K562 (cell line): Measurements from ENCODE around the gene OR10P1. TPM values are rescaled to one million over a fixed set of nuclear protein-coding genes. Genes with fewer than 3 reads are reported as not detected.
A peak's percentile ranks its signal among the peaks of the same experiment; 100 is the strongest.

Experiments used
- ATAC-seq: fragments of 200-7000 bp; cut with Tn5 transposase; 3 replicates; pipeline ENCODE4 v1.9.1; 2020; ENCODE audit warnings: moderate library complexity
- BruUV-seq: library from RNA; stranded (reverse); fragments of 400-500 nt; replicated peaks from 2 replicates; lab custom pipeline; 2021; lab: Mats Ljungman, UMichigan
- CTCF ChIA-PET: fragments of 300-600 bp; formaldehyde crosslinking; extraction: SDS; loops from one replicate; lab custom pipeline; 2021; ENCODE audit warnings: low intra/inter-chr PET ratio; lab: Yijun Ruan, JAX
- POLR2A ChIA-PET: fragments of 300-600, 350-650 bp; sonication (Branson Sonifier 250); formaldehyde crosslinking; extraction: SDS; loops from one replicate; lab custom pipeline; 2021; ENCODE audit warnings: antibody characterized with exemption, inconsistent platforms; lab: Yijun Ruan, JAX
- DNase-seq, 4 experiments: peaks; one replicate each; pipeline versions ENCODE4 v3.0.0 to v3.0.0-alpha.2; 2011 to 2018; ENCODE audit warnings: low spot score in 3 of 4, mixed read lengths in 3 of 4; ENCODE audit errors: extremely low read depth in 1 of 4
- FAIRE-seq: peaks from 2 replicates; lab custom pipeline; 2011; peaks lifted over from hg19 to GRCh38; lab: Jason Lieb, UNC
- H2AFZ ChIP-seq: 2 replicates; pipeline ENCODE4 v1.6.0; 2011; ENCODE audit warnings: low read depth, low read length, control low read depth, inconsistent platforms
- H3K27ac ChIP-seq: fragments of 200-600 bp; 3 replicates; pipeline ENCODE4 v1.8.0; 2011; ENCODE audit warnings: low read depth, mild to moderate bottlenecking, control low read depth, inconsistent platforms, low read length, moderate library complexity, mixed read lengths; ENCODE audit errors: extremely low read depth
- H3K27me3 ChIP-seq, 2 experiments: fragments of 300-600 bp in 1 of 2; 2 replicates in 1 of 2; 3 replicates in 1 of 2; pipeline versions ENCODE4 v1.6.0 to v1.8.0; 2011; ENCODE audit warnings: inconsistent platforms in 2 of 2, low read length in 2 of 2, mild to moderate bottlenecking in 1 of 2, mixed read lengths in 1 of 2, moderate library complexity in 1 of 2; ENCODE audit not compliant: control insufficient read depth in 2 of 2, insufficient read depth in 2 of 2
- H3K36me3 ChIP-seq: fragments of 300-600 bp; 3 replicates; pipeline ENCODE4 v1.8.0; 2011; ENCODE audit warnings: mild to moderate bottlenecking, low read length, inconsistent platforms; ENCODE audit not compliant: control insufficient read depth, insufficient read depth
- H3K4me1 ChIP-seq, 2 experiments: fragments of 200-600 bp in 1 of 2; replicated peaks in 1 of 2; 2 replicates in 1 of 2; 3 replicates in 1 of 2; pipeline versions ENCODE4 v1.5.1 to v1.8.0; 2011; ENCODE audit warnings: inconsistent platforms in 2 of 2, low read length in 2 of 2, mild to moderate bottlenecking in 1 of 2, mixed read lengths in 1 of 2, moderate library complexity in 1 of 2; ENCODE audit not compliant: control insufficient read depth in 2 of 2, insufficient read depth in 2 of 2
- H3K4me2 ChIP-seq: 2 replicates; pipeline ENCODE4 v1.6.1; 2011; ENCODE audit warnings: low read length, control low read depth, inconsistent platforms, mixed read lengths; ENCODE audit not compliant: insufficient read depth
- H3K4me3 ChIP-seq: fragments of 200-600 bp; sonication (generic), shearing (Covaris generic); 2 replicates; pipeline ENCODE4 v1.5.1; 2016; ENCODE audit warnings: control low read depth, inconsistent platforms
- H3K79me2 ChIP-seq: fragments of 200-600 bp; 3 replicates; pipeline ENCODE4 v1.8.0; 2011; ENCODE audit warnings: low read length, inconsistent platforms; ENCODE audit not compliant: control insufficient read depth, insufficient read depth
- H3K9ac ChIP-seq, 2 experiments: 2 replicates each; pipeline versions ENCODE4 v1.6.0 to v1.6.1; 2011; ENCODE audit warnings: low read depth in 2 of 2, low read length in 2 of 2, control low read depth in 1 of 2, inconsistent platforms in 1 of 2, mild to moderate bottlenecking in 1 of 2, mixed read lengths in 1 of 2; ENCODE audit not compliant: insufficient read depth in 1 of 2
- H3K9me1 ChIP-seq: one replicate; pipeline ENCODE4 v1.6.0; 2011; ENCODE audit warnings: inconsistent platforms, mild to moderate bottlenecking, low read length, moderate library complexity; ENCODE audit not compliant: control insufficient read depth, insufficient read depth
- H3K9me3 ChIP-seq: replicated peaks from 2 replicates; pipeline ENCODE4 v1.5.1; 2011; ENCODE audit warnings: low read depth, low read length, inconsistent platforms; ENCODE audit not compliant: control insufficient read depth, insufficient read depth
- H4K20me1 ChIP-seq: replicated peaks from 2 replicates; pipeline ENCODE4 v1.6.1; 2011; ENCODE audit warnings: low read length, inconsistent platforms, mixed read lengths; ENCODE audit not compliant: control insufficient read depth, insufficient read depth
- ARID4B ChIP-seq: sonication (generic); formaldehyde crosslinking; IDR thresholded peaks from 2 replicates; pipeline ENCODE4 v1.8.0; 2022; ENCODE audit warnings: mild to moderate bottlenecking, missing genetic modification reagents
- CBFB ChIP-seq: sonication (generic); formaldehyde crosslinking; IDR thresholded peaks from 2 replicates; pipeline ENCODE4 v1.4.0; 2020; ENCODE audit warnings: mild to moderate bottlenecking, missing genetic modification reagents
- CBX8 ChIP-seq: fragments of 200-600 bp; sonication (generic); IDR thresholded peaks from 2 replicates; pipeline ENCODE4 v1.6.1; 2012; ENCODE audit warnings: borderline replicate concordance, mixed run types, low read depth, mild to moderate bottlenecking, moderate library complexity, mixed read lengths, low read length, control low read depth, inconsistent platforms; ENCODE audit not compliant: poor library complexity, severe bottlenecking; ENCODE audit errors: extremely low read depth
- CTCFL ChIP-seq: IDR thresholded peaks from 2 replicates; pipeline ENCODE4 v1.6.1; 2011; ENCODE audit warnings: borderline replicate concordance, low read depth, mild to moderate bottlenecking, moderate library complexity, low read length; ENCODE audit not compliant: insufficient read depth, poor library complexity, severe bottlenecking
- ELF2 ChIP-seq: fragments of 250-450 bp; sonication (Bioruptor Pico); IDR thresholded peaks from 2 replicates; pipeline ENCODE4 v1.5.0; 2021; ENCODE audit warnings: mild to moderate bottlenecking
- HEY1 ChIP-seq: fragments of 250-450 bp; sonication (Bioruptor Pico); IDR thresholded peaks from 2 replicates; pipeline ENCODE4 v1.5.0; 2020; ENCODE audit warnings: mild to moderate bottlenecking, moderate library complexity, borderline replicate concordance
- KHSRP ChIP-seq: fragments of 450-650 bp; IDR thresholded peaks from 2 replicates; pipeline ENCODE4 v1.6.1; 2017
- MYC ChIP-seq, 2 experiments: fragments of 250-450 bp in 1 of 2; sonication (Bioruptor Pico) in 1 of 2; IDR thresholded peaks; 2 replicates each; pipeline versions ENCODE4 v1.5.1 to v1.6.1; 2012 to 2021; ENCODE audit warnings: low read depth in 2 of 2, borderline replicate concordance in 1 of 2, improper control_type of control experiment in 1 of 2, low read length in 1 of 2, mild to moderate bottlenecking in 1 of 2, moderate library complexity in 1 of 2
- MYNN ChIP-seq, 2 experiments: sonication (generic); formaldehyde crosslinking in 1 of 2; IDR thresholded peaks; 2 replicates each; pipeline versions ENCODE4 v1.5.0 to v1.6.1; 2016 to 2020; ENCODE audit warnings: antibody characterized with exemption in 1 of 2, missing genetic modification reagents in 1 of 2
- NFE2 ChIP-seq: IDR thresholded peaks from 2 replicates; pipeline ENCODE4 v1.6.1; 2014; ENCODE audit warnings: antibody characterized with exemption, low read depth
- ZFP1 ChIP-seq: fragments of 450-650 bp; formaldehyde crosslinking; IDR thresholded peaks from 2 replicates; pipeline ENCODE4 v1.4.0; 2020; ENCODE audit warnings: mild to moderate bottlenecking, mixed read lengths
- ZNF444 ChIP-seq: fragments of 250-450 bp; sonication (Bioruptor Pico); IDR thresholded peaks from 2 replicates; pipeline ENCODE4 v1.4.0; 2020; ENCODE audit warnings: mild to moderate bottlenecking, moderate library complexity
- ZNF507 ChIP-seq: conservative IDR thresholded peaks from 2 replicates; pipeline ENCODE4 v1.6.1; 2017; ENCODE audit warnings: missing genetic modification characterization, missing compliant biosample characterization
- WGBS: fragments of 100-300 bp; shearing (Covaris generic); methylation state at CpG from one replicate; pipeline ENCODE4 v1.1.6; 2016; ENCODE audit warnings: low coverage, mixed read lengths; ENCODE audit not compliant: insufficient coverage; ENCODE audit errors: missing lambda C conversion rate; 5-methylcytosine and 5-hydroxymethylcytosine counted together
- in situ Hi-C: fragments of 300-500 bp; cut with MboI; formaldehyde crosslinking; loops from 4 replicates; pipeline ENCODE4 v1.15.0; 2018; ENCODE audit warnings: inconsistent platforms, mixed read lengths
- intact Hi-C: fragments of 100-400 bp; cut with micrococcal nuclease; formaldehyde crosslinking; loops from 2 replicates; pipeline ENCODE4 v1.14.2; 2022
- polyA plus RNA-seq, 8 experiments: library from polyadenylated mRNA; depleted of rRNA in 4 of 8; stranded (reverse) in 5 of 8; unstranded in 3 of 8; fragments of >200 nt; fragmentation: Nextera tagmentation in 2 of 8; fragmentation: Illumina TruSeq in 1 of 8; extraction: Ambion mirVana in 2 of 8; extraction: Trizol in 1 of 8; gene quantifications; 2 replicates each; pipeline versions ENCODE4 v1.2.1 to v1.2.3, GENCODE V29; 2011 to 2014; ENCODE audit warnings: inconsistent platforms in 1 of 8, missing spikeins in 1 of 8
- total RNA-seq, 7 experiments: library from RNA; depleted of rRNA in 6 of 7; stranded (reverse); fragments of >200 nt in 6 of 7; fragmentation: Illumina TruSeq in 2 of 7; extraction: Trizol in 2 of 7; gene quantifications; 2 replicates each; pipeline versions ENCODE4 v1.2.1 to v1.2.3, GENCODE V29; 2011 to 2021; ENCODE audit warnings: low replicate concordance in 1 of 7

The OR10P1 gene
- total and polyA plus RNA-seq, 9 of the 15 experiments (the other 6 are each of a cell fraction or from before 2014, with no cell fraction given): not detected

GRCh38 chr12:55681142-55682077, 44.7 kb downstream of the OR10P1 start:
- Histone ChIP-seq H3K9me1 (no peaks in the 10 kb centered on the region), H3K4me3 (peak overlapping the region; percentile 29), H3K9me3 (no peaks in the 10 kb centered on the region), H3K4me1 (peaks cover 0 to 11% of the 10 kb centered on the region in 2 experiments; a peak in 2 of 5 replicates), H3K4me2 (peak overlapping the region; percentile 66), H3K27ac (no peak overlapping the region; the same call in 2 of the 3 replicates), H3K79me2 (no peaks in the 10 kb centered on the region), H3K27me3 (peaks cover 29 to 50% of the 10 kb centered on the region in 2 experiments), H3K9ac (peak overlapping the region in 1 of 2 experiments; percentile 84; a peak in 2 of 4 replicates), H2AFZ (peak overlapping the region; percentile 84), H4K20me1 (no peaks in the 10 kb centered on the region), H3K36me3 (no peaks in the 10 kb centered on the region)
- POLR2A ChIA-PET: interaction anchor here (0.6 to 1.4 kb wide), 3 partner anchors 13 to 82 kb away, joined by 3 to 4 read pairs (median 3); no protein-coding TSS in a partner anchor
- intact Hi-C loops: loop anchor here (1.0 to 2.0 kb wide), 3 partner anchors 25 to 56 kb away; partner anchors contain the start of gene ITGA7
- in situ Hi-C loops: no loop called here
- peak; percentile 79 for FAIRE-seq
- ATAC-seq: peak; percentile 84
- CTCF ChIA-PET: interaction anchor here (0.8 kb wide), 1 partner anchor 56 kb away, joined by 3 read pairs; no protein-coding TSS in a partner anchor
- BruUV-seq: no TSS peak
- 6% methylated on average over 17 of the region's 17 CpGs for WGBS
- peak in 3 of 4 experiments; percentile 20 to 71 (median 56) for DNase-seq
- TF ChIP-seq CBFB (no peak), KHSRP (no peak), ZNF444 (CRISPR knock-in tag) (no peak), MYNN (IDR thresholded peaks at IDR 0.05) (peak; percentile 59; the same call in 1 of the 2 replicates), MYNN (CRISPR knock-in tag; IDR thresholded peaks at IDR 0.05) (no peak), ZFP1 (CRISPR knock-in tag) (no peak), ARID4B (CRISPR knock-in tag) (no peak), ELF2 (no peak), NFE2 (no peak), ZNF507 (tag) (no peak), HEY1 (CRISPR knock-in tag) (no peak), MYC (IDR thresholded peaks at IDR 0.05; ENCODE audit: low read depth, low read length) (no peak; the same call in 1 of the 2 replicates), MYC (CRISPR knock-in tag; IDR thresholded peaks at IDR 0.05; ENCODE audit: borderline replicate concordance, low read depth) (no peak), CBX8 (no peak), CTCFL (peak; percentile 81)
